Measurements from ENCODE around the gene ACTMAP.
"Not testable (repeated sequence)": the region's sequence is repeated elsewhere in the genome, so short reads cannot be mapped to it uniquely, and the experiment has no call there.

The ACTMAP gene

DNA sequence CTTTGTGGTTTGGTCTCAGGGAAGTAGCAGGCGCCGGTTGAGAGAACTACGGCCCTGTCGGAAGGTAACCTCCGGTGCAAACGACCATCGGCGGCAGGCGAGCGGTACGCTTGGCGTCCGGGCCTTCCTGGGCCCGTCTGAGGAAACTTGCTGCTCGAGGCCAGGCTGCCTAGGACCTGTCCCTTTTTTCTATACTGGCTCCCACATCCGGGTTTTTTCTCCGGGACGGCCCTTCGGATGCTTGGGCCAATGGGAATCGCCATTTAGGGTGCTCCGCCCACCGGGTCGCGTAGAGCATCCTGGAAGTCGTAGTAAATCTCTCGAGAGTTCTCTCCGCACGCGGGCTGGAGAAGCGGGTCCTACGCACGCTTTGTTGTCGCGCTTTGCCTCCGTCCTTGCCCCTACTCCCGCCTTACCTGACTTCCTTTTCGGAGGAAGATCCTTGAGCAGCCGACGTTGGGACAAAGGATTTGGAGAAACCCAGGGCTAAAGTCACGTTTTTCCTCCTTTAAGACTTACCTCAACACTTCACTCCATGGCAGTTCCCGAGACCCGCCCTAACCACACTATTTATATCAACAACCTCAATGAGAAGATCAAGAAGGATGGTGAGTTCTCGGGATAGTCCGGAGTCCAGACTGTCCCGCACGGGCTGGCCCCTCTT is 729 bp upstream of the ACTMAP start, which contains the start of gene SNRPA:
Gene SNRPA (plus strand): TSS at position 330 of the 664 bp plus-strand sequence. CDS start 206 bp downstream, at position 536.
- peak; percentile 97 for DNase-seq
- in situ Hi-C loops (cut with HindIII; ENCODE audit: low pct_ligation_motif_present, low pct_unique_long_range_greater_than_20kb, low sequenced_read_pairs) = no loop called here

DNA sequence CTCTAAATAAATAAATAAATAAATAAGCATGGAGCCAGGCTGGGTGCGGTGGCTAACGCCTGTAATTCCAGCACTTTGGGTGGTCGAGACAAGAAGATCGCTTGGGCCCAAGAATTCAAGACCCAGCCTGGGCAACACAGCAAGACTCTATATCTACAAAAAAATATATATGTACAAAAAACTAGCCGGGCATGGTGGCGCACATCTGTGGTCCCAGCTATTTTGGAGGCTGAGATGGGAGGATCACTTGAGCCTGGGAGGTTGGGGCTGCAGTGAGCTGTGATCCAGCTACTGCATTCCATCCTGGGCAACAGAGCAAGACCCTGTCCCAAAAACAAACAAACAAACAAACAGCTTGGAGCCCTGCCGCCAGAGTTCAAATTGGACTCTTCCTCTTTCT is 2.7 kb downstream of the ACTMAP start:
- DNase-seq = no peak
- in situ Hi-C loops (cut with HindIII; ENCODE audit: low pct_ligation_motif_present, low pct_unique_long_range_greater_than_20kb, low sequenced_read_pairs) = no loop called here

DNA sequence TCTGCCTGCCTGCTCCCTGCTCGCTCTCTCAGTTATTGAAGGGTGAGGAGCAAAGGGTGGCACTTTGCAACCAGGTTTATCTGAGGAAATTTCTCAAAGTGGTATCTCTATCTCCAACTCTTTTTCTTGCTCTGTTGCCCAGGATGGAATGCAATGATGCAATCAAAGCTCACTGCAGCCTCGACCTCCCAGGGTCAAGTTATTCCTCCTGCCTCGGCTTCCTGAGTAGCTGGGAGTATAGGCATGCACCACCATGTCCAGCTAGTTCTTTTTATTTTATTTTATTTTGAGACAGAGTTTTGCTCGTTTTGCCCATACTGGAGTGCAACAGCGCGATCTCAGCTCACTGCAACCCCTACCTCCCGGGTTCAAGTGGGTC is 4.9 kb downstream of the ACTMAP start:
- DNase-seq = peak; percentile 60
- in situ Hi-C loops (cut with HindIII; ENCODE audit: low pct_ligation_motif_present, low pct_unique_long_range_greater_than_20kb, low sequenced_read_pairs) = no loop called here

DNA sequence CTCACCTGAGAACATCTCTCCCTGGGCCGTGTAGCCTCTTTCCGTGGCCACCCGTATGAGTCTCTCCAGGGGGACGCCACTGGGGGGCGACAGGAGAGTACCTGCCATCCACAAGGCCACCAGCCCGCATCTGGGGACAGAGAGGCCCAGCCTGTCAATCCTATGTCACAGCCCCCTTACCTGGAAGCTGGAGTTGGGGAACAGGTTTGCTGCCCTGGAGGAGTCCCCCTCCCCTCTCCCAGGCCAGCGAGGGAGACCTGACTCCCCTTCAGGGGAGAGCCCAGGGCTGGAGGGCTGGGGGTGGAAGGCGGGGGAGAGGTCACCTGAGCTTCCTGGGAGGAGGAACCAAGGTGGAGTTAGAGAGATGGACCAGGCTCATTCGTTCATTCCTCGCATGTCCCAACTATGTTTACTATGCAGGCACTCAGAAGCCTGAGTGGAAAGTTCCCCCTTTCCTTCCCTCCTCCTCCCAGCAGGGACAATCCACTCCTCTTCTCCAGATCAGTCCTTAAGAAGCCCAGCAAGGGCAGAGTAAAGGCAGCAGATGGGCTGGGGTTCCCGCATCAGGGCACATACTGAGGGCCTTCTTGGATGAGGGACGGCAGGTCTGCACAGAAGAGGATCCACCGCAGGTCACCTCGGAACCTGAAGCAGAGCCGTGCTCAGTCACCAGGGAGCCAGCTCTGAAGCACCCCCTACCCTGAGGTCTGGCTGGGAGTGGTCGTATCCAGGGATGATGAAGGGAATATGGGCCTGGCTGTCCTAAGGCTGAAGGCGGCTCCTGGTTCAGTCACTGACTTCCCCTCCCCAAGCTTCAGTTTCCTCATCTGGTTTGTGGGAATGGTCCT is 5.5 kb downstream of the ACTMAP start:
- DNase-seq = no peak
- in situ Hi-C loops (cut with HindIII; ENCODE audit: low pct_ligation_motif_present, low pct_unique_long_range_greater_than_20kb, low sequenced_read_pairs) = no loop called here

DNA sequence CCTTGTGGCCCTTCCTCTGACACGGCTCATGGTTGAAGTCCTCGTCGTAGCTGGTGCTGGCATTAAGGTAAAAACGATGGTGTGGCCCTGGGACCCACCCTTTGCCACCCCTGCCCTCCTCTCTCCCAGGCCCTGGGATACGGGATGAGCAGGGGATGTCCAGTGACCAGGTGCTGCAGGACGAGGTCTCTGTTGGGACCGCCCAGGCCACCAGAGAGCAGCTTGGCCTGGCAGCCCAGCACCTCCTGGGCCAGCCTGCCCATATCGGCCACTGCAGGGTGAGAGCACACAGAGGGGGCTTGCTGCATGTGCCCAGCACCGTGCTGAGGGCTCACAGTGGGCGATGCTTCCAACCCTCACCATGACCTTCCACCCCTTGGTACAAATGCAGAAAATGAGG is 6.4 kb downstream of the ACTMAP start:
- DNase-seq = no peak
- in situ Hi-C loops (cut with HindIII; ENCODE audit: low pct_ligation_motif_present, low pct_unique_long_range_greater_than_20kb, low sequenced_read_pairs) = no loop called here

DNA sequence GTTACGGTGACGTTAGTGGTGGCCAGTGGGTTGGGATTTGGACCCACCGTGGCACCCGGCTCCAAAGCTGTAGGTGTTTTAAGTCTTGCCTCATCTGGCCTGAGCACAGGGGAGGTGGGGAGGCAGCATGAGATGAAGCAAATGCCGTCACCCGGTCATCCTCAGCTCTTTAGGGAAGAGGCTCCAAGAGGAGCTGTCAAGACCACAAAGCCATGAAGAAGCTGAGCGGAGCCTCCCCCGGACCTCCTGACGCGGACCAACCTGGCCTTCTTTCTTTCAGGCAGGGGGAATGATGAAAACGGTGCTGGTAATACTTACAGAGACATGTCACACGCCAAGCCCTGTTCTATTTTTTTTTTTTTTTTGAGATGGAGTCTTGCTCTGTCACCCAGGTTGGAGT is 7.4 kb downstream of the ACTMAP start:
- in situ Hi-C loops (cut with HindIII; ENCODE audit: low pct_ligation_motif_present, low pct_unique_long_range_greater_than_20kb, low sequenced_read_pairs) = no loop called here

DNA sequence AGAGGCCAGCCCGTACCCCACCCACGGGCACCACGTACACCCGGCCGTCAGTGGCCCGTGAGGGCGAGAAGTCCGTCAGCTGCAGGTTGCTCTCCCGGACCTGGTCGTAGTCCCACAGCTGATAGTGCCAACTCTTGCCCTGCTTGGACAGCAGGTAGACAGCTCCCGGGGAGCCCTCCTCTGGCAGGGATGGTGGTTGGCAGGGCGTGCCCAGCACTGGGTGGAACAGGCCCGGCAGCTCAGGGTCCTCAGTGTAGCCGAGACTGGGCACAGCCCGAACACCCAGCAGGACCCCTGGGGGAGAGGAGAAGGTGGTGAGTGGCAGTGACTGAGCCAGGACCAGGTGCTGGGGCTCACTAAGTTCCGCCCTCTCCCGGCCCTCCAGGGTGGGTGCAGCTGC is 7.8 kb downstream of the ACTMAP start:
- no peak for DNase-seq
- in situ Hi-C loops (cut with HindIII; ENCODE audit: low pct_ligation_motif_present, low pct_unique_long_range_greater_than_20kb, low sequenced_read_pairs) = no loop called here

More for the DNA sequence above, 7.4 kb downstream of the ACTMAP start:
- no peak for DNase-seq

DNA sequence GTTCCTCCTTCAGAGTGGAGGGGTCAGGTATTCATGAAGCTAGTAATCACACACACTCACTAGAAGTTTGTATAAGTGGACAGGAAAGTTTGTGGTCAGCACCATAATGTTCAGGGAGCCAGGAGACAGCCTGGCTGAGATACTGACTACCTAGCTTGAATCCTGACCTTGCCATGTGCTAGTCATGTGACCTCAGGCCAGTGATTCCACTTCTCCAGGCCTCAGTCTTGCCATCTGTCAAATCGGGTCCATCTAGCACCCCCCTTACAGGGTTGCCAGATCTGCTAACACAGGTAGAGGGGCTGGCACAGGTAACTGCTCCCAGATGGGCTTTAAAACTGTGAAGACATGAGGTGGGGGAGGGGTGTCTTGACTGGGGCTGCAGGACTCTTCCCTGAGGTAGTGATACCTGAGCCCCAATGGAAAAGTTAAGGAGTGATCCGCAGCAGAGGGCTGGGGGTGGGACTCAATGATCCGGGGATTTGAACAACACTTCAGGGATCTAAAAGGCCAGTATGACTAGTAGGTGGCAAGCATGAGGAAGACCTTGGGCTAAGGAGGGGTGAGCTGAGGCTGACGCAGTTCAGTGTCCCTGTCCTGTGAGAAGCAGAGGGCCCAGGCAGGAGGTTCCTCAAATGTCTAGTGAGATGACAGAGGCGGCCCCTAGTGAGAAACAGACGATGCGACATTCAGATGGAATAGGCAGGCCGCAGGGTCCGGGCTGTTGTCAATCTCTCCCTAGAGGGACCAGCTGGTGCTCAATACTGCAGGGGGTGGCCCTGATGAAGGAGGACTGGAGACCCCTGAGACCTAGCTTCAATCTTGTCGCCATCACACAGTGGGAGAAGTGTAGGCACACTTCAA is 8.5 kb downstream of the ACTMAP start:
- in situ Hi-C loops (cut with HindIII; ENCODE audit: low pct_ligation_motif_present, low pct_unique_long_range_greater_than_20kb, low sequenced_read_pairs) = no loop called here
- no peak for DNase-seq

DNA sequence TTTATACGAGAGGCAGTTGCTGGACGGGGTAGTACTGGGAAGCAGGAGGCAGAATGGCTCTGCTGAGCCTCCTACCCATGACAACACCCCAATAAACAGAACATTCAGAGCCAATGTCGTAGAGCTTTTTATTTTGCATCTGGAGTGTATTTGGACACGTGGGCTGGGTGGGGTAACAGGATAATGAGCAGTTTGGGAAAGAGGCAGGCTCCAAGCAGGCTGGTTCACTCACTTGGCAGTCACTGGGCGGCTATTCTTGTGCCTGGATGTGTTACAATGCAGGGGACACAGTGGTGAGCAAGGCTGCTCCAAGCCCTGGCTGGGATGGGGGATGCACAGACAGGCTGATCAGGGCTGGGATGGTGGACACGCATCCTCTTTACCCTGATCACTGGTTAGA is 9.5 kb downstream of the ACTMAP start:
- in situ Hi-C loops (cut with HindIII; ENCODE audit: low pct_ligation_motif_present, low pct_unique_long_range_greater_than_20kb, low sequenced_read_pairs) = no loop called here
- no peak for DNase-seq

DNA sequence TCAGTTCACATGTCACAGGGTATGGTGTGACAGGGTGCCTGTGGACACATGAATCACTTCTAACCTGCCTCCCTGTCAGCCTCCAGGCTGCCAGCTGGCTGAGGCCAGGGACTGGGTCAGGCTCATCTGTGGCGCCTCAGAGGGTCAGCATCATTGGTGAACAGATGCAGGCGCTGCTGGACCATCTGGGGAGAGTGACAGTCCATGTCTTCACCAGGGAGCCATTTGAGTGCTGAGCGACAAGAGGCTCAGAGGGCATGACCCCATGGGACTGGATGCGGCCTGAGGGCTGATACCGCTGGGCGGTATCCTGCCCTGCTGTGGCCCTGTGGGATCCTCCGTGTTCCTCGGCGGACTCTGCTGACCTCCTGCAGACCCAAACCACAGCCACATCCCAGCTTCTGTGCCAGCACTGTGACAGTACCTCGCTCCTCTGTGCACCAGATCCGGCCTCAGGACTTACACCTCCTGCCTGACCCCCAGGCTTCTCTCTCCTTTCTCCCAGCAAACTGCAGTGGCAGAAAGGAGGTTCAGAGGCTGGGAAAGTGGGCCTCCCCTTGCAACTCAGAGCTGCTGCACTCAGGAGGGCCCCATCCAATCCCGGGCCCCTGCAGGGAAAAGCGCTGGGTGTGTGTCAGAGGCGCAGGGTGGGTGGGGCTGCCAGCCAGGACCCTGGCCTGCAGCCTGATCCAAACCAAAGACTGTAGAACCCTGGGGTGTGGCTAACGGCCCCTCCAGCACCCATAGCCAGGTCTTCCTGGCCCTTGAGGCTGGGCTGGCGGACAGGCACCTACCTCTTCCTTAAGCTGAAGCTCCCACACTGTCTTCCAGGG is 10.2 kb downstream of the ACTMAP start:
- in situ Hi-C loops (cut with HindIII; ENCODE audit: low pct_ligation_motif_present, low pct_unique_long_range_greater_than_20kb, low sequenced_read_pairs) = no loop called here
- DNase-seq = no peak

DNA sequence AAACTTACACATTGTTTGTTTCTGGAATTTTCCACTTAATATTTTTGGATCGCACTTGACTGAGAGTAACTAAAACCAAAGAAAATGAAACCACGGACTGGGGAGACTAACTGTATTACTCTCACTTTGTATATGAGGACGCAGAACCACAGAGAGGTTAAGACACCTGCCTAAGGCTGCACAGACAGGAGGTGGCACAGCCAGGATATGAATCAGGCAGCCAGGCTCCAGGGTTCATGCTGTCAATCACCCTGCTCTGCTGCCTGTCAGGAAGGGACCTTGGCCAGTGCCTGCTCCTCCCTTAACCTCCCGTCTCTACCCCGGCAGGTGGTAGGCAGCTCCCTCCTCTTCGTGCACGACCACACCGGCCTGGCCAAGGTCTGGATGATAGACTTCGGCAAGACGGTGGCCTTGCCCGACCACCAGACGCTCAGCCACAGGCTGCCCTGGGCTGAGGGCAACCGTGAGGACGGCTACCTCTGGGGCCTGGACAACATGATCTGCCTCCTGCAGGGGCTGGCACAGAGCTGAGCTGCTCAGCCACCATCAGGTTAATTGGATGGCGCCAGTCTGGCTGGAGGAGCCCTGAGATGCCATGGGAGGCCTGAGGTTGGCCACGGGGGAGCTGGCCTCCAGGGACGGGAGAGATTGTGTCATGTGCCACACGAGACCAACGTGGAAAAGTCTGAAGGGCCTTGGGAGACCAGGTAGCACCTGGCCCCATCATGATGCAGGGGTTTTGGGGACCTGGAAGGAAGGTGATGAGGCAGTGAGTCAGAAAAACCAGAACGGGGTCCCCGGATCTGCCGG is 11.0 kb downstream of the ACTMAP start:
- in situ Hi-C loops (cut with HindIII; ENCODE audit: low pct_ligation_motif_present, low pct_unique_long_range_greater_than_20kb, low sequenced_read_pairs) = no loop called here
- DNase-seq = no peak

DNA sequence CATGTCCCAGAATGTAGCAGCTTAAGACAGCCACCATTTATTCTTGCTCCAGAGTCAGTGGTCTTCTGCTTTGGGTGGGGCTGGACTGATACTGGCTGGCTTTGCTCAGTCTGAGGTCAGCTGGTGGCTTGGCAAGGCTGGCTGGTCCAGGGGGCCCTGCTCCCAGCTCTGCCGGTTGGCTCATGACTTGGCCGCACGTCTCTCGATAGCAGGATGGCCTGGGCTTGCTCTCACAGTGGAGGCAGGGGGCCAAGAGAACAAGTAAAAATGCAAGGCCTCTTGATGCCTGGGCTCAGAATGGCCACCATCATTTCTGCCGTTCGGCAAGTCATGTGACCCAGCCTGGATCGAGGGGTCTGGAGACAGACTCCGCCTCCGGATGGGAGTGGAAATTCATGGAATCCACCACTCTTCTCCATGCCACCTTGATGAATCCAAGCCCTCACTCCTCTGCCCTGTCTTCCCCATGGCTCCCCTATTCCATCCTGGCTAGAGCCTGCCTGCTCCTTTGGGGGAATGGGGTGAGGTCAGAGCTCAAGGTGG is 13.1 kb downstream of the ACTMAP start:
- DNase-seq = no peak

DNA sequence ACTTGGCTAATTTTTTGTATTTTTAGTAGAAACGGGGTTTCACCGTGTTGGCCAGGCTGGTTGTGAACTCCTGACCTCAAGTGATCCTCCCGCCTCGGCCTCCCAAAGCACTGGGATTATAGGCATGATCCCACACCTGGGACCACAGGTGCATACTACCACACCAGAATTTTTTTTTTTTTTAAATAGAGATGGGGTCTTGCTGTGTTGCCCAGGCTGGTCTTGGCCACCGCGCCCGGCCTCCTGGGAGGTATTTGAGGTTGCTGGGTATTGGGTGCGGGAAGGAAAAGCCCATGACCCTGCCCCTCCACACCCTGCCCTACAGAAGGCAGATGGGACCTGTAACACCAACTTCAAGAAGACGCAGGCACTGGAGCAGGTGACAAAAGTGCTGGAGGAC is 13.6 kb downstream of the ACTMAP start:
- in situ Hi-C loops (cut with HindIII; ENCODE audit: low pct_ligation_motif_present, low pct_unique_long_range_greater_than_20kb, low sequenced_read_pairs) = no loop called here
- DNase-seq = no peak

More for the DNA sequence above, 13.1 kb downstream of the ACTMAP start:
- in situ Hi-C loops (cut with HindIII; ENCODE audit: low pct_ligation_motif_present, low pct_unique_long_range_greater_than_20kb, low sequenced_read_pairs) = no loop called here

DNA sequence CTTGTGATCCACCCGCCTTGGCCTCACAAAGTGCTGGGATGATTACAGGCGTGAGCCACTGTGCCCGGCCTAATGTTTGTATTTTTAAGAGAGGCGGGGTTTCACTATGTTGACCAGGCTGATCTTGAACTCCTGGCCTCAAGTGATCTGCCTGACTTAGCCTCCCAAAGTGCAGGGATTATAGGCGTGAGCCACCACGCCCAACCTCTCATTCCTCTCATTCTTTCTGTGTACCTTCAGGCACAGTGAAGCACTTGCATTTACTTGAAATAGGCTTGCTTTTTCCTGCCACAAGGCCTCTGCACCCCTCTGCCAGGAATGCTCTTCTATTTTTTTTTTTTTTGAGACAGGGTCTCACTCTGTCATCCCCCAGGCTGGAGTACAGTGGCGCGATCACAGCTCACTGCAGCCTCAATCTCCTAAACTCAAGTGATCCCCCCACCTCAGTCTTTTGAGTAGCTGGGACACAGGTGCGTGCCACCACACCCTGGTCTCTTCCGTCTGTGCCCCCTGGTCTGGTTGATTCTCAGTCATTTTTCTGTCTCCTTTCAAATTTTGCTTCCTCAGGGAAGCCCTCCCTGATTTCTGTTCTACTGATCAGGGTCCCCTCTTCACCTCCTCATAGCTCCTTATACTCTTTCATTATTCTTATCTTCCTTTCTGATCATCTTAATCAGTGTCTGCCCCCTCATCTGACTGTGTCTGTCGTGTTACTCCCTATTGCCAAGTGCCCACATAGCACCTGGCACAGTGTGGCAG is 15.1 kb downstream of the ACTMAP start:
- no peak for DNase-seq
- in situ Hi-C loops (cut with HindIII; ENCODE audit: low pct_ligation_motif_present, low pct_unique_long_range_greater_than_20kb, low sequenced_read_pairs) = no loop called here

DNA sequence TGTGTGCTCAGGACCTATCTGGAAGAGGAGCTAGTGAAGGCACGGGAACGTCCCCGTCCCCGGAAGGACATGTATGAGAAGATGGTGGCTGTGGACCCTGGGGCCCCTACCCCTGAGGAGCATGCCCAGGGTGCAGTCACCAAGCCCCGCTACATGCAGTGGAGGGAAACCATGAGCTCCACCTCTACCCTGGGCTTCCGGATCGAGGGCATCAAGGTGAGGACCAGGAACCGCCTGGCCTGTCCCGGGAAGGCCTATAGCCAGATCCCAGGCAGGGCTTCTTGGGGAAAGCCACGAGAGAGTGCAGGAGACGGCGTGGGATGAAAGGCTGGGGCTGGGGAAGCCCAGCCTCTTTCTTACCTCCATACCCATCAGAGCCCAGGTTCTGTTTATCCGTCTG is 17.1 kb downstream of the ACTMAP start:
- in situ Hi-C loops (cut with HindIII; ENCODE audit: low pct_ligation_motif_present, low pct_unique_long_range_greater_than_20kb, low sequenced_read_pairs) = no loop called here
- no peak for DNase-seq

DNA sequence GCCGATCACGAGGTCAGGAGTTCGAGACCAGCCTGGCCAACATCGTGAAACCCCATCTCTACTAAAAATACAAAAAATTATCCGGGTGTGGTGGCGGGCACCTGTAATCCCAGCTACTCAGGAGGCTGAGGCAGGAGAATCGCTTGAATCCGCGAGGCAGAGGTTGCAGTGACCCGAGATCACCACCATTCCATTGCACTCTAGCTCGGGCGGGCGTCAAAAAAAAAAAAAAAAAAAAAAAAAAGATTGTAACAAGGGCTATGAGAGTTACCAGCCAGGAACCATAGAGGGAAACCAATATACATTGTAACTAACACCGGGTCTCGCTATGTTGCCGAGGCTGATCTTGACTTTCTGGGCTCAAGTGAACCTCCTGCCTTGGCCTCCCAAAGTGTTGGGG is 18.0 kb downstream of the ACTMAP start:
- DNase-seq; in situ Hi-C loops (cut with HindIII; ENCODE audit: low pct_ligation_motif_present, low pct_unique_long_range_greater_than_20kb, low sequenced_read_pairs): not testable (repeated sequence)

DNA sequence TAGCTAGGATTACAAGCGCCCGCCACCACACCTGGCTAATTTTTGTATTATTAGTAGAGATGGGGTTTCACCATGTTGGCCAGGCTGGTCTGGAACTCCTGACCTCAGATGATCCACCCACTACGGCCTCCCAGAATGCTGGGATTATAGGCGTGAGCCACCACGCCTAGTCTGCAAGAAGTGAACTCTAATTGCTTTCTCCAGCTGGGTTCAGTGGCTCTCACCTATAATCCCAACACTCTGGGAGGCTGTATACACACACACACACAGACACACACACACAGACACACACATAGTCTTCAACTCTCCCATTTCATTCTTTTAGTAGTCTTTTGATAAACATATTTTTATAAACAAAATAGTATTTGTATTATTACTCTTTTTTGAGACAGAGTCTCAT is 20.2 kb downstream of the ACTMAP start:
- DNase-seq; in situ Hi-C loops (cut with HindIII; ENCODE audit: low pct_ligation_motif_present, low pct_unique_long_range_greater_than_20kb, low sequenced_read_pairs): not testable (repeated sequence)

Measured in ACHN (cell line).